ENCODE results near the gene HLF. TPM values are rescaled to one million over a fixed set of nuclear protein-coding genes. Genes with fewer than 3 reads are reported as not detected.

HLF gene
- total RNA-seq, 1 experiment from 2014 or later: 1.5 TPM

- Histone ChIP-seq H3K79me2 (ENCODE audit: insufficient read depth, low read length) (no peaks in the 10 kb centered on the region), H3K27me3 (ENCODE audit: insufficient read depth, low read length) (no peaks in the 10 kb centered on the region), H3K4me3 (replicated peaks in 1 of 2; ENCODE audit: low read depth in 1 of 2, low read length in 2 of 2) (no peak overlapping the region), H3K27ac (ENCODE audit: low read depth, low read length) (no peak overlapping the region), H3K36me3 (ENCODE audit: control insufficient read depth in 1 of 2, insufficient read depth in 2 of 2, low read length in 2 of 2) (no peaks in the 10 kb centered on the region), H3K9ac (ENCODE audit: low read length) (no peak overlapping the region), H4K20me1 (ENCODE audit: insufficient read depth) (no peaks in the 10 kb centered on the region), H3K9me2 (ENCODE audit: insufficient read depth) (no peaks in the 10 kb centered on the region), H3K4me1 (ENCODE audit: control insufficient read depth in 1 of 2, insufficient read depth in 2 of 2, low read length in 2 of 2) (peaks cover 0 to 10% of the 10 kb centered on the region in 2 experiments; a peak in 2 of 4 replicates), H3K4me2 (ENCODE audit: low read length) (no peak overlapping the region), H2AFZ (ENCODE audit: low read depth, low read length, poor library complexity, severe bottlenecking) (no peak overlapping the region), H3K9me3 (ENCODE audit: control insufficient read depth in 1 of 2, insufficient read depth in 1 of 2, low read depth in 1 of 2, low read length in 2 of 2) (no peaks in the 10 kb centered on the region)
- ChIA-PET CTCF (no interaction called here), RAD21 (ENCODE audit: low non-redundant PET in 1 of 2, low total read pairs in 2 of 2, uncharacterized antibody in 2 of 2, unreplicated experiment in 2 of 2) (no interaction called here), POLR2A (no interaction called here)
- DNase-seq (ENCODE audit: low read depth, low spot score) (no peak), ATAC-seq (no peak)
- intact Hi-C loops (cut with micrococcal nuclease): no loop called here
- BruUV-seq (replicated peaks): no TSS peak
- TF ChIP-seq TCF7L2 (IDR thresholded peaks at IDR 0.05; ENCODE audit: borderline replicate concordance, extremely low read depth, insufficient read depth, insufficient read length) (no peak), FOSL1 (IDR thresholded peaks at IDR 0.05; ENCODE audit: low read depth) (no peak), EZH2 (IDR thresholded peaks at IDR 0.05) (no peak), CEBPB (IDR thresholded peaks at IDR 0.05; ENCODE audit: low read depth) (no peak)
- TF ChIP-seq, protein P1, sequence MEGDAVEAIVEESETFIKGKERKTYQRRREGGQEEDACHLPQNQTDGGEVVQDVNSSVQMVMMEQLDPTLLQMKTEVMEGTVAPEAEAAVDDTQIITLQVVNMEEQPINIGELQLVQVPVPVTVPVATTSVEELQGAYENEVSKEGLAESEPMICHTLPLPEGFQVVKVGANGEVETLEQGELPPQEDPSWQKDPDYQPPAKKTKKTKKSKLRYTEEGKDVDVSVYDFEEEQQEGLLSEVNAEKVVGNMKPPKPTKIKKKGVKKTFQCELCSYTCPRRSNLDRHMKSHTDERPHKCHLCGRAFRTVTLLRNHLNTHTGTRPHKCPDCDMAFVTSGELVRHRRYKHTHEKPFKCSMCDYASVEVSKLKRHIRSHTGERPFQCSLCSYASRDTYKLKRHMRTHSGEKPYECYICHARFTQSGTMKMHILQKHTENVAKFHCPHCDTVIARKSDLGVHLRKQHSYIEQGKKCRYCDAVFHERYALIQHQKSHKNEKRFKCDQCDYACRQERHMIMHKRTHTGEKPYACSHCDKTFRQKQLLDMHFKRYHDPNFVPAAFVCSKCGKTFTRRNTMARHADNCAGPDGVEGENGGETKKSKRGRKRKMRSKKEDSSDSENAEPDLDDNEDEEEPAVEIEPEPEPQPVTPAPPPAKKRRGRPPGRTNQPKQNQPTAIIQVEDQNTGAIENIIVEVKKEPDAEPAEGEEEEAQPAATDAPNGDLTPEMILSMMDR (IDR thresholded peaks at IDR 0.05 in 2 of 3, conservative IDR thresholded peaks at IDR 0.05 in 1 of 3; ENCODE audit: borderline replicate concordance in 1 of 3, insufficient read depth in 1 of 3, low read depth in 2 of 3, low read length in 2 of 3): no peak
- TF ChIP-seq, protein P2, sequence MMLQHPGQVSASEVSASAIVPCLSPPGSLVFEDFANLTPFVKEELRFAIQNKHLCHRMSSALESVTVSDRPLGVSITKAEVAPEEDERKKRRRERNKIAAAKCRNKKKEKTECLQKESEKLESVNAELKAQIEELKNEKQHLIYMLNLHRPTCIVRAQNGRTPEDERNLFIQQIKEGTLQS (IDR thresholded peaks at IDR 0.05): no peak
Observed at GRCh38 chr17:55216888-55217287, 47.9 kb upstream of the HLF start.

DNA sequence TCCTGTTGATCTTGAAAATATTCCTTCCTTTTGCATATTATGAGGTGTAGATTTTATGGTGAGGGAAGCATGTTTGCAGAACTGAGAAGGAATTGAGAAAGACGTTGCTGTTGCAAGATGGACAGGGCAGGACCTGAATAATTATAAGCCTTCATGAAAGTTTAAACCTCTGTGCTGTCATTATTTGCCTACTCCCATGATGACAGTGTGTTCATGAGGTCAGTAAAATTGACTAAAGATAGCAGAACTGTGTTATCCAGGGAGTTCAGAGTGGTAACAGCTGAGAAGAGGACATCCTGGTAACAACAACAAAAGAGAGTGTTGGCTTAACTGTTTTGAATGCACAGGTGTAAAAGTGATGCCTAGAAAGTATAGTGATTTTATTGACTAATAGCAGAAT, 45.3 kb upstream of the HLF start:
- no TSS peak for BruUV-seq (replicated peaks)
- ATAC-seq: no peak
- TF ChIP-seq EZH2 (IDR thresholded peaks at IDR 0.05) (no peak), YY1 (IDR thresholded peaks at IDR 0.05; ENCODE audit: extremely low read depth, insufficient replicate concordance, low read depth, low read length) (no peak), SP1 (IDR thresholded peaks at IDR 0.05; ENCODE audit: low read depth) (no peak), SRF (IDR thresholded peaks at IDR 0.05; ENCODE audit: low read depth) (no peak), EZH2phosphoT487 (IDR thresholded peaks at IDR 0.05; ENCODE audit: borderline replicate concordance) (no peak), CBX3 (IDR thresholded peaks at IDR 0.05; ENCODE audit: low read depth) (no peak), SIN3A (IDR thresholded peaks at IDR 0.05; ENCODE audit: low read depth) (no peak)
- TF ChIP-seq, protein P3, sequence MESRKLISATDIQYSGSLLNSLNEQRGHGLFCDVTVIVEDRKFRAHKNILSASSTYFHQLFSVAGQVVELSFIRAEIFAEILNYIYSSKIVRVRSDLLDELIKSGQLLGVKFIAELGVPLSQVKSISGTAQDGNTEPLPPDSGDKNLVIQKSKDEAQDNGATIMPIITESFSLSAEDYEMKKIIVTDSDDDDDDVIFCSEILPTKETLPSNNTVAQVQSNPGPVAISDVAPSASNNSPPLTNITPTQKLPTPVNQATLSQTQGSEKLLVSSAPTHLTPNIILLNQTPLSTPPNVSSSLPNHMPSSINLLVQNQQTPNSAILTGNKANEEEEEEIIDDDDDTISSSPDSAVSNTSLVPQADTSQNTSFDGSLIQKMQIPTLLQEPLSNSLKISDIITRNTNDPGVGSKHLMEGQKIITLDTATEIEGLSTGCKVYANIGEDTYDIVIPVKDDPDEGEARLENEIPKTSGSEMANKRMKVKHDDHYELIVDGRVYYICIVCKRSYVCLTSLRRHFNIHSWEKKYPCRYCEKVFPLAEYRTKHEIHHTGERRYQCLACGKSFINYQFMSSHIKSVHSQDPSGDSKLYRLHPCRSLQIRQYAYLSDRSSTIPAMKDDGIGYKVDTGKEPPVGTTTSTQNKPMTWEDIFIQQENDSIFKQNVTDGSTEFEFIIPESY (IDR thresholded peaks at IDR 0.05; ENCODE audit: extremely low read depth, insufficient replicate concordance, low read length): no peak

More for the DNA sequence above, 45.3 kb upstream of the HLF start:
- POLR2A ChIA-PET: no interaction called here
- Histone ChIP-seq H3K27ac (ENCODE audit: low read depth, low read length) (no peak overlapping the region), H3K9me2 (ENCODE audit: insufficient read depth) (no peaks in the 10 kb centered on the region), H3K36me3 (ENCODE audit: control insufficient read depth in 1 of 2, insufficient read depth in 2 of 2, low read length in 2 of 2) (no peaks in the 10 kb centered on the region), H3K27me3 (ENCODE audit: insufficient read depth, low read length) (no peaks in the 10 kb centered on the region; the same call in 1 of the 2 replicates), H4K20me1 (ENCODE audit: insufficient read depth) (no peaks in the 10 kb centered on the region), H3K9ac (ENCODE audit: low read length) (no peak overlapping the region), H3K4me1 (ENCODE audit: control insufficient read depth in 1 of 2, insufficient read depth in 2 of 2, low read length in 2 of 2) (no peaks in the 10 kb centered on the region), H3K4me2 (ENCODE audit: low read length) (no peak overlapping the region), H3K79me2 (ENCODE audit: insufficient read depth, low read length) (no peaks in the 10 kb centered on the region), H3K9me3 (ENCODE audit: control insufficient read depth in 1 of 2, insufficient read depth in 1 of 2, low read depth in 1 of 2, low read length in 2 of 2) (no peaks in the 10 kb centered on the region), H3K4me3 (replicated peaks in 1 of 2; ENCODE audit: low read depth in 1 of 2, low read length in 2 of 2) (no peak overlapping the region), H2AFZ (ENCODE audit: low read depth, low read length, poor library complexity, severe bottlenecking) (no peak overlapping the region)
- CTCF ChIA-PET: no interaction called here
- DNase-seq (ENCODE audit: low read depth, low spot score): no peak
- RAD21 ChIA-PET (ENCODE audit: low non-redundant PET in 1 of 2, low total read pairs in 2 of 2, uncharacterized antibody in 2 of 2, unreplicated experiment in 2 of 2): no interaction called here
- intact Hi-C loops (cut with micrococcal nuclease): no loop called here

Data from HCT116 (cell line).